HEK293T (cell line): ENCODE measurements around the gene AGAP1.

Experiments used
- CTCF ChIA-PET: fragments of 350-600 bp; formaldehyde crosslinking; extraction: SDS; loops from one replicate; lab custom pipeline; 2021; ENCODE audit warnings: antibody characterized with exemption, inconsistent platforms; lab: Yijun Ruan, JAX
- POLR2A ChIA-PET: fragments of 350-600 bp; formaldehyde crosslinking; extraction: SDS; loops from one replicate; lab custom pipeline; 2020; ENCODE audit warnings: antibody characterized with exemption, inconsistent platforms; lab: Yijun Ruan, JAX
- DNase-seq: peaks from one replicate; pipeline ENCODE4 v3.0.0; 2012; ENCODE audit warnings: mixed read lengths; ENCODE audit errors: extremely low spot score
- ARNT ChIP-seq: fragments of 450-650 bp; IDR thresholded peaks from 2 replicates; pipeline ENCODE4 v1.6.1; 2017; ENCODE audit warnings: mild to moderate bottlenecking
- BHLHE40 ChIP-seq: fragments of 450-650 bp; IDR thresholded peaks from 2 replicates; pipeline ENCODE4 v1.6.1; 2016; ENCODE audit warnings: mild to moderate bottlenecking, moderate library complexity, borderline replicate concordance
- CTBP1 ChIP-seq: fragments of 450-650 bp; IDR thresholded peaks from 2 replicates; pipeline ENCODE4 v1.6.1; 2016; ENCODE audit warnings: borderline replicate concordance
- ELF4 ChIP-seq: fragments of 450-650 bp; IDR thresholded peaks from 2 replicates; pipeline ENCODE4 v1.6.1; 2017; ENCODE audit warnings: antibody characterized with exemption
- FOXA1 ChIP-seq: fragments of 450-650 bp; IDR thresholded peaks from 2 replicates; pipeline ENCODE4 v1.6.1; 2016; ENCODE audit warnings: mild to moderate bottlenecking
- FOXK2 ChIP-seq: fragments of 450-650 bp; IDR thresholded peaks from 2 replicates; pipeline ENCODE4 v1.6.1; 2016; ENCODE audit warnings: mild to moderate bottlenecking
- FOXM1 ChIP-seq: fragments of 450-650 bp; IDR thresholded peaks from 2 replicates; pipeline ENCODE4 v1.6.1; 2017; ENCODE audit warnings: mild to moderate bottlenecking, borderline replicate concordance
- HDGF ChIP-seq: fragments of 450-650 bp; IDR thresholded peaks from 2 replicates; pipeline ENCODE4 v1.6.1; 2017; ENCODE audit warnings: antibody characterized with exemption, borderline replicate concordance
- L3MBTL2 ChIP-seq: fragments of 450-650 bp; conservative IDR thresholded peaks from 2 replicates; pipeline ENCODE4 v1.6.1; 2016; ENCODE audit warnings: mild to moderate bottlenecking
- LEF1 ChIP-seq: fragments of 450-650 bp; IDR thresholded peaks from 2 replicates; pipeline ENCODE4 v1.6.1; 2017; ENCODE audit warnings: mild to moderate bottlenecking, borderline replicate concordance
- NFRKB ChIP-seq: fragments of 450-650 bp; IDR thresholded peaks from 2 replicates; pipeline ENCODE4 v1.6.1; 2016; ENCODE audit warnings: mild to moderate bottlenecking, moderate library complexity
- SP1 ChIP-seq: fragments of 450-650 bp; IDR thresholded peaks from 2 replicates; pipeline ENCODE4 v1.6.1; 2017
- SUZ12 ChIP-seq: fragments of 450-650 bp; IDR thresholded peaks from 2 replicates; pipeline ENCODE4 v1.6.1; 2016; ENCODE audit warnings: mild to moderate bottlenecking
- TARDBP ChIP-seq: fragments of 450-650 bp; IDR thresholded peaks from 2 replicates; pipeline ENCODE4 v1.6.1; 2016
- ZNF384 ChIP-seq: fragments of 450-650 bp; IDR thresholded peaks from 2 replicates; pipeline ENCODE4 v1.6.1; 2016
- TF ChIP-seq, protein P1 (sequence below): fragments of 450-650 bp; IDR thresholded peaks from 2 replicates; pipeline ENCODE4 v1.6.1; 2016

The AGAP1 gene

DNA sequence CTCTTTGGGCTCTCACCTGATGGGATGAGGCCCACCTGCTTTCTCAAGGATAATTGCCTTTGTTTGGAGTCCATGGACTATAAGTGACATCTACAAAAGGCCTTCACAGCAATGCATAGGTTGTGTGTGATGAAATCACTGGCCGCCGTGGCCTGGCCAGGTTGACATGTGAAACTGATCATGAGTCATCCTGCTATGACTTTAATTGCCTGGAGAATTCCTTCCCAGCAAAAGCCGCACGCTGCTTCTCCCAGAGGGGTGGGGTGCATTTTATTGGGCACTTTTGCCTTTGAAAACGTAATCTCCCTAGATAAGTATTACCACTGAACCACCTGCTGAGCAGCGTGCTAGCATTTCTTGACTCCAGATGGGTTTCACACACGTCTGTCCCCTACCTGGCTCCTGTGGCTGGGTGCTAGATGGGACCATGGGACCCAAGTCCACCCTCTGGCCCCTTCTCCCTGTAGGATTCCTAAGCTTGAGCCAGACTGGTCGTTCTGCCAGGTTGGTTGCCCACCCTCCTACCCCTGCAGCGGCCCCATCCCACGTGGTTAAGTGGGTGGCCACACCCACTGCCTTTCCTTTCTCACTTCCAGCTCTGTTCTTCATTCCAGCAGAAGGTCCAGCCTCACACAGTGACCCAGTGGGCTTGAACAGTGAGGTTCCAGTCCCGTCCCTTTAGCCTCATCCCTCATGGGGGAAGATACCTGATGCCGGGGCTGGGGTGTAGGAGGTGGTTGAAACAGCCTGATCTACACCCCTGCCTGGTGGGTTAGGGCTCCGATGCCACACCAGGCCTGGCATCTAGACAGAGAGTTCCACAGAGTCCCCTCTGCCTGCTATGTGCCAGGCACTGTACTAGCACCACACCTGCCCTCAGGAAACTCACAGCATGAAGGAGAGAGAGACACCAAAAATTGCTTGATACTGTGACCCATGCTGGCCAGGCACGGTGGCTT, 584.7 kb downstream of the AGAP1 start:
- TF ChIP-seq, protein P1, sequence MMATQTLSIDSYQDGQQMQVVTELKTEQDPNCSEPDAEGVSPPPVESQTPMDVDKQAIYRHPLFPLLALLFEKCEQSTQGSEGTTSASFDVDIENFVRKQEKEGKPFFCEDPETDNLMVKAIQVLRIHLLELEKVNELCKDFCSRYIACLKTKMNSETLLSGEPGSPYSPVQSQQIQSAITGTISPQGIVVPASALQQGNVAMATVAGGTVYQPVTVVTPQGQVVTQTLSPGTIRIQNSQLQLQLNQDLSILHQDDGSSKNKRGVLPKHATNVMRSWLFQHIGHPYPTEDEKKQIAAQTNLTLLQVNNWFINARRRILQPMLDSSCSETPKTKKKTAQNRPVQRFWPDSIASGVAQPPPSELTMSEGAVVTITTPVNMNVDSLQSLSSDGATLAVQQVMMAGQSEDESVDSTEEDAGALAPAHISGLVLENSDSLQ, result peak; percentile 70
- TF ChIP-seq L3MBTL2 (peak; percentile 49), ARNT (peak; percentile 61; the same call in 1 of the 2 replicates), NFRKB (no peak), LEF1 (no peak), FOXA1 (no peak), CTBP1 (peak; percentile 28; the same call in 1 of the 2 replicates), FOXK2 (no peak)
- POLR2A ChIA-PET, result no interaction called here
- CTCF ChIA-PET, result no interaction called here
- peak; percentile 57 for DNase-seq

DNA sequence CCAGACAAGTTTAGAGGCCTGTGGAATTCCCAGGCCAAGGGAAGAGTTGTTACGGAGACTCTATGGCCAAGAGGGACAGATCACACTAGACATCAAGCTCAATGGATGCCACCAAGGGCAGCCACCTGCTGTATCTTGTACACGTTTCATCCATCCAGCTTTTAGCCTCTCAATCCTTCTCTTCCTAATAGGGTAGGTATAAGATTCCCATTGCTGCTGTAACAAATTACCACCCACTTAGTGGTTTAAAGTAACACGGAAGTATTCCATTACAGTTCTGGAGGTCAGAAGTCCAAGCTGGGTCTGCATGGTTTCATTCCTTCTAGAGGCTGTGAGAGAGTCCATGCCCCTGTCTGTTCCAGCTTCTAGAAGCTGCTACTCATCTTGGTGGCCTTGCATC, 586.6 kb downstream of the AGAP1 start:
- POLR2A ChIA-PET, result no interaction called here
- CTCF ChIA-PET, result no interaction called here
- TF ChIP-seq TARDBP (no peak), SUZ12 (no peak), ELF4 (no peak), CTBP1 (no peak), FOXM1 (no peak), BHLHE40 (no peak), HDGF (no peak), ARNT (no peak), ZNF384 (no peak), FOXK2 (no peak), FOXA1 (no peak)
- no peak for DNase-seq

DNA sequence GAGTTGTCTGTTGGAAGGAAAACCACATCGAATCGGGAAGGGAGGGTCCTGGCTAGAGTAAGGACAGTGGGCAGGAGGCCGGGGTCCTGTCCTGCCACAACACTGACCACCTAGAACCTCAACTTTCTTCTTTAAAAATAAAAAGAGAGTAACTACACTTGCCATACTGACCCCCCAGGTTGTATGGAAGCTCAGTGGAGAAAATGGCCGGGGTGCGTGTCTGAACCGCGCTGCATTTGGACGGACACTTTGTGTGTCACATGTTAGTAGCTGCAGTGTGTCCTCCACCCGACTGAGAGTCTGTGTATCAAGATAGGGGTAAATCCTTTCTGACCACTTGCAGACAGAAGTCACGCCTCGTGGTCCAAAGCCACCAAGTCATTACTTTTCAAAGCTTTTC, 587.3 kb downstream of the AGAP1 start:
- DNase-seq, result no peak
- TF ChIP-seq, protein P1, result no peak
- no peak for TF ChIP-seq LEF1
- TF ChIP-seq ZNF384, result no peak
- TF ChIP-seq HDGF, result no peak
- no peak for TF ChIP-seq SUZ12
- no peak for TF ChIP-seq CTBP1
- TF ChIP-seq ELF4, result no peak
- TF ChIP-seq TARDBP, result no peak
- TF ChIP-seq SP1, result no peak
- no peak for TF ChIP-seq ARNT
- no peak for TF ChIP-seq L3MBTL2
- TF ChIP-seq FOXK2, result no peak
- TF ChIP-seq NFRKB, result no peak
- ChIA-PET POLR2A (no interaction called here), CTCF (no interaction called here)

DNA sequence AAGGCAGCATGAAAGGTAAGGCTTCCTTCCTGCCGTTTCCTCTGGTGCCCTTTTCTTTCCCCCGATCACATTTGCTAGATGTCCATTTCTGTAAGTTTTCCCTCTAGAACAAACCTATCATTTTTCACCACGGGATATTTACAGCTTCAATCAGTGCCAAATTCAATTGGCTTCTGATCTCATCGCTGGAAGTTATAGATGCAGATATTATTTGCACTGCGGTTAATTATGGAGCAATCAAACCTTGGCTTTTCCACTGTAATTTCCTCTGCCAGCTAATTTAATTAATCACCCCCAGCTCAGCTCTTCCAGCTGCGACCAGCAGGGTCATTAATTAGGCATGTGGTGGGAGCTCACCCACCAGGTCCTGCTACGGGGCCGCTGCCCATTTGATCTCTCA, 588.2 kb downstream of the AGAP1 start:
- CTCF ChIA-PET, result no interaction called here
- POLR2A ChIA-PET, result no interaction called here
- no peak for DNase-seq
- TF ChIP-seq ELF4, result no peak

DNA sequence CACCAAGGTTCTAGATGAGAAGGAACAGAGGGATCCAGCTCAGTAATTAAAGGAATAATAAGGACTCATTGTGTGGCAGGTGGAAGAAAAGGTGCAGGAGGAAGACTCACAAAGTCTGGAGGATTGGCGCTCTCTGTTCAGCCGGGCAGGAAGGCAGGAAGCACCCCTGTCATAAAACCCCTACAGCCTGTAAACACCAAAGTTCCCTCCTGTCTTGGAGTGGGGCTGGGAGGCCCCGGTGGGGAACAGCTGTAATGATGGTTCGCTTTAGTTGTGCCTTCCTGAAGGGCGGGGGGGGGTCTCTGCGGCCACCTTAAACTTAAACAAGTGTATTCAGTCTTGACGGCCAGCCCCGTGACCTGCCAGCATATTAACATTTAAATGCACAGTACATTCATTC, 590.1 kb downstream of the AGAP1 start:
- no peak for DNase-seq
- POLR2A ChIA-PET, result no interaction called here

DNA sequence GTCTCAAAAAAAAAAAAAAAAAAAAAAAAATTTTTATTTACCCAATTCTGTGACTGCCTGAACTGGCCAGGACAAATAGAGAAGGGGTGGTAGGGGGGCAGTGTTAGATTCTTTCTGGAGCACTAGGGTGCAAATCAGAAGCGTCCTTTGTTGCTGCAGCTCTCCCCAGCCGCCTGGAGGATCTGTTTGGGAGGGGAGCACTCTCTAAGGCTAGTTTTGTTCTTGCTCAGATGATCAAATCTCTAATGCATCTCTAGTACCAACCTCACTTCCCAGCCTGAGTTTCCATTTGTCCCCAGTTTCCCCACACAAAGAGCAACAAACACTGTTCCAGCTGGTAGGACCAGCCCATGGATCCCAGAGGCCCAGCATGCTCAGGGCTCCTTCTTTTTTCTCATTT, 591.4 kb downstream of the AGAP1 start:
- ChIA-PET POLR2A (no interaction called here), CTCF (no interaction called here)
- DNase-seq, result no peak
- TF ChIP-seq, protein P1, result no peak
- TF ChIP-seq NFRKB (no peak), SUZ12 (no peak), ARNT (no peak), FOXK2 (no peak), CTBP1 (no peak), LEF1 (no peak), ZNF384 (no peak), HDGF (no peak), FOXA1 (no peak), ELF4 (no peak), TARDBP (no peak)

More for the DNA sequence above, 590.1 kb downstream of the AGAP1 start:
- CTCF ChIA-PET, result no interaction called here
- TF ChIP-seq ZNF384 (no peak), ELF4 (no peak), BHLHE40 (no peak), ARNT (no peak), L3MBTL2 (no peak), FOXA1 (no peak), FOXM1 (no peak), TARDBP (no peak)
- TF ChIP-seq, protein P1, result no peak
